Measurements from ENCODE around the gene DNAAF5. TPM values are rescaled to one million over a fixed set of nuclear protein-coding genes. Genes with fewer than 3 reads are reported as not detected.

Gene DNAAF5
- total and polyA plus RNA-seq, 7 experiments from 2014 or later, result 4.0 to 25.7 (median 13.4) TPM

DNA sequence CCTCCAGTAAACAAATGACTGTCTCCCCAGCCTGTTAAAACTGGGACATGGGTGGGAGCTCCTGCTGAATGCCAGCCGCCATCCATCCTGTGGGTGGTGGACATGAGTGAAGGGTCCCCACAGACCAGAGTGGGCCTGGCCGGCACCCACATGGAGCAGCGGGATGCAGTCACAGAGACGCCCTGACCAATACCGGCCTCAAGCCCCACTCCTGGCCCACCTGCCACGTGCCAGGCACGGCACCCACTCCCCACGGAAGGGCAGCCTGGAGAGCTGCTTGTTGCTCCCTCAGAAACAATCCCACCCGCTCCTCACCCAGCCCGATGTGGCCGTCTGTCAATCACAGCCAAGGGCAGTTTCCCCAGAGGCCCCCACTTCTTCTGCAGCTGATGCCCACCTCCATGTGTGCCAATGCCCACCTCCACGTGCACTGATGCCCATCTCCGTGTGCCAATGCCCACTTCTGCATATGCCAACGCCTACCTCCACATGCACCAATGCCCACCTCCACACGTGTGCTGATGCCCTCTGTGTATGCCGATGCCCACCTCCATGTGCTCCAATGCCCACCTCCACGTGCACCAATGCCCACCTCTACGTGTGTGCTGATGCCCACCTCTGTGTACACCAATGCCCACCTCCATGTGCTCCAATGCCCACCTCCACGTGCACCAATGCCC lies 42.8 kb upstream of the DNAAF5 start:
- no peak for ATAC-seq
- H3K36me3 Mint-ChIP-seq, result peaks cover 13 to 48% (median 45%) of the 10 kb centered on the region in 5 donors
- H3K9me3 ChIP-seq (ENCODE audit: control insufficient read depth in 2 of 3, low read length in 3 of 3), result peaks cover 0 to 21% (median 4%) of the 10 kb centered on the region in 3 experiments
- H3K27ac ChIP-seq (ENCODE audit: low read depth, low read length), result no peak overlapping the region
- no peak overlapping the region for H3K4me3 Mint-ChIP-seq
- intact Hi-C loops (cut with micrococcal nuclease), result no loop called here
- H3K9me3 Mint-ChIP-seq, result peaks cover 0 to 33% (median 22%) of the 10 kb centered on the region in 11 donors
- H3K27ac Mint-ChIP-seq, result no peak overlapping the region
- DNase-seq, result no peak
- no peak overlapping the region for H3K4me3 ChIP-seq (ENCODE audit: low read length)
- ChIA-PET POLR2A (no interaction called here), CTCF (no interaction called here)
- peaks cover 0 to 28% (median 5%) of the 10 kb centered on the region in 3 experiments for H3K36me3 ChIP-seq (ENCODE audit: control insufficient read depth in 2 of 3, insufficient read depth in 3 of 3, low read length in 3 of 3)
- H3K4me1 ChIP-seq (ENCODE audit: control insufficient read depth in 2 of 2, insufficient read depth in 2 of 2, low read length in 2 of 2), result no peaks in the 10 kb centered on the region
- peaks cover 0 to 6% (median 0%) of the 10 kb centered on the region in 7 donors for H3K4me1 Mint-ChIP-seq
- H3K27me3 Mint-ChIP-seq, result no peaks in the 10 kb centered on the region
- H3K27me3 ChIP-seq (ENCODE audit: control insufficient read depth in 2 of 2, insufficient read depth in 2 of 2, low read length in 2 of 2), result no peaks in the 10 kb centered on the region

DNA sequence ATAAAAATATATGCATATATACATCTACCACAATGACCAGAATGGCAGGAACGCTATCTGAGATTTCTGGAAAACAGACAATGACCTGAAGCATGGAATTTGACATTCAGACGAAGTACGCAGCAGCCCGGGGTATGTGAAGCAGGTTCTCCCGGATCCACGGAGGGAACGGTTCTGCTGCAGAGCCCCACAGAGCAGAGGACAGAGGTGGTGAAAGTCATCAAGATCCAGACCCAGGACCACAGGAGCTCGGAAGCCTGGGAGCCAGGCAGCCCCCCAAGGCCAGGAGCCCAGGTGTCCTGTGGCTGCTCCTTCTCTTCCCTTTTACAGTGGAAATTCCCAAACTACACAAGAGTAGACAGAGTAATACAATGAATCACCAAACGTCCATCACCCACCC lies 42.1 kb upstream of the DNAAF5 start:
- Histone ChIP-seq H3K4me1 (ENCODE audit: control insufficient read depth in 2 of 2, insufficient read depth in 2 of 2, low read length in 2 of 2) (no peaks in the 10 kb centered on the region), H3K4me3 (ENCODE audit: low read length) (no peak overlapping the region), H3K36me3 (ENCODE audit: control insufficient read depth in 2 of 3, insufficient read depth in 3 of 3, low read length in 3 of 3) (peaks cover 0 to 26% (median 2%) of the 10 kb centered on the region in 3 experiments), H3K27ac (ENCODE audit: low read depth, low read length) (no peak overlapping the region), H3K27me3 (ENCODE audit: control insufficient read depth in 2 of 2, insufficient read depth in 2 of 2, low read length in 2 of 2) (no peaks in the 10 kb centered on the region), H3K9me3 (ENCODE audit: control insufficient read depth in 2 of 3, low read length in 3 of 3) (peaks cover 0 to 24% (median 4%) of the 10 kb centered on the region in 3 experiments)
- ChIA-PET POLR2A (no interaction called here), CTCF (no interaction called here)
- Mint-ChIP-seq H3K27me3 (no peaks in the 10 kb centered on the region), H3K27ac (no peak overlapping the region), H3K4me3 (no peak overlapping the region), H3K4me1 (peaks cover 0 to 6% (median 0%) of the 10 kb centered on the region in 7 donors), H3K9me3 (peaks cover 0 to 40% (median 25%) of the 10 kb centered on the region in 11 donors), H3K36me3 (peaks cover 9 to 48% (median 44%) of the 10 kb centered on the region in 5 donors)
- ATAC-seq (no peak), DNase-seq (no peak)
- intact Hi-C loops (cut with micrococcal nuclease), result no loop called here

DNA sequence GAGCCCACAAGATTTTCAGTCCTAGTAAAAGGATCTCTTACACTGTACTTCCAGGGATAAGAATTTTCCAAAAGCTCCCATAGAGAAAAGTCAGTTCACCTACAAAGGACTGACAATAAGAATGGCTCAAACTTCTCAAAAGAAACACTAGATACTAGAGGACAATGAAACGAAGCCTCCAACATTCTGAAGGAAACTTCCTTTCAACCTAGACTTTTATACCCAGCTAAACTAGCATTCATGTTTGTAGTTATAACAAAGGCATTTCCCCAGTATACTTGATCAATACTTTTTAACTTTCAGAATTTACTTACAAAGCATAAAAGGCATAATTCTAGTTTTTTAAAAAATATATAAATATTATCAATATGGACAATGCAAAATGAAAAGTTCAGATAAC lies 41.0 kb upstream of the DNAAF5 start:
- H3K4me3 ChIP-seq (ENCODE audit: low read length), result no peak overlapping the region
- intact Hi-C loops (cut with micrococcal nuclease), result no loop called here
- Mint-ChIP-seq H3K36me3 (peaks cover 7 to 49% (median 44%) of the 10 kb centered on the region in 5 donors), H3K4me3 (no peak overlapping the region), H3K9me3 (peaks cover 0 to 42% (median 28%) of the 10 kb centered on the region in 11 donors), H3K27me3 (no peaks in the 10 kb centered on the region), H3K27ac (no peak overlapping the region), H3K4me1 (peaks cover 0 to 6% (median 0%) of the 10 kb centered on the region in 7 donors)
- no peak overlapping the region for H3K27ac ChIP-seq (ENCODE audit: low read depth, low read length)
- H3K27me3 ChIP-seq (ENCODE audit: control insufficient read depth in 2 of 2, insufficient read depth in 2 of 2, low read length in 2 of 2), result no peaks in the 10 kb centered on the region
- H3K4me1 ChIP-seq (ENCODE audit: control insufficient read depth in 2 of 2, insufficient read depth in 2 of 2, low read length in 2 of 2), result no peaks in the 10 kb centered on the region
- DNase-seq, result no peak
- peaks cover 0 to 24% (median 4%) of the 10 kb centered on the region in 3 experiments for H3K9me3 ChIP-seq (ENCODE audit: control insufficient read depth in 2 of 3, low read length in 3 of 3)
- POLR2A ChIA-PET, result interaction anchor here (2.8 kb wide), 1 partner anchor 17 kb away, joined by 9 read pairs; no protein-coding TSS in a partner anchor
- CTCF ChIA-PET, result interaction anchor here (0.6 kb wide), 1 partner anchor 68 kb away, joined by 4 read pairs; no protein-coding TSS in a partner anchor
- H3K36me3 ChIP-seq (ENCODE audit: control insufficient read depth in 2 of 3, insufficient read depth in 3 of 3, low read length in 3 of 3), result peaks cover 0 to 14% (median 0%) of the 10 kb centered on the region in 3 experiments
- ATAC-seq, result no peak

DNA sequence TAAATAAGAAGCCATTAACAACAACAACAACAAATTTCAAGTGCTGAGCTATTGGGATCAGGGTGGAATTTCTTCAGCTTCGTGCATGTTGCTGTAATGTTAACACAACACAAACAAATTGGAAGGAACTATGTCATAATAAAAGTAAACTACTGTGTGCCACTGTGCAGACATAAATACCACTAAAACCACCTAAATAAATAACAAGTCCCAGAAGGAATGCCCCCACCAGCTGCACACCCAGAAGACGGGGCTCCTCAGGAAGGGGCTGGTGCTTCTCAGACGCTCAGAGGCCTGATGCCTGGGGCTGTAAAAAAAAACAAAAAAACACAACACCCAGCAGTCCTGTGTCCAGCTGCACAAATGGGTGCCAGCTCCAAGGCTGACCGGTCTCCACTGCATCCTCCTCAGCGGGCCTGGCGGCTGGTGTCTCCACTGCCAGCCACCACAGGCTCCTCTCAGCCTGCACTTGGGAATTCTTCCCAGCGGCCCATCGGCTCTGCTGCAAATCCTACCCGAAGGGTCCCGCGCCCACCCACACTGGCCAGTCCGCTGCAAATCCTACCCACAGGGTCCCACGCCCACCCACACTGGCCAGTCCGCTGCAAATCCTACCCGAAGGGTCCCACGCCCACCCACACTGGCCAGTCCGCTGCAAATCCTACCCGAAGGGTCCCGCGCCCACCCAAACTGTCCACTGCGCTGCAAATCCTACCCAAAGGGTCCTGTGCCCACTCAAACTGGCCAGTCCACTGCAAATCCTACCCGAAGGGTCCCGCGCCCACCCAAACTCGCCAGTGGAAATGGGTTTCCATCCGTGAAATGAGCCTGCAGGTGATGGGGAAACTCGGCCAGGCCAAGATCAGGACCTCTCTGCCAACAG lies 35.8 kb upstream of the DNAAF5 start:
- DNase-seq (no peak), ATAC-seq (no peak)
- Histone ChIP-seq H3K9me3 (ENCODE audit: control insufficient read depth in 2 of 3, low read length in 3 of 3) (peaks cover 0 to 19% (median 0%) of the 10 kb centered on the region in 3 experiments), H3K27me3 (ENCODE audit: control insufficient read depth in 2 of 2, insufficient read depth in 2 of 2, low read length in 2 of 2) (no peaks in the 10 kb centered on the region), H3K4me3 (ENCODE audit: low read length) (no peak overlapping the region), H3K36me3 (ENCODE audit: control insufficient read depth in 2 of 3, insufficient read depth in 3 of 3, low read length in 3 of 3) (peaks cover 0 to 10% (median 0%) of the 10 kb centered on the region in 3 experiments), H3K27ac (ENCODE audit: low read depth, low read length) (no peak overlapping the region), H3K4me1 (ENCODE audit: control insufficient read depth in 2 of 2, insufficient read depth in 2 of 2, low read length in 2 of 2) (no peaks in the 10 kb centered on the region)
- intact Hi-C loops (cut with micrococcal nuclease), result no loop called here
- H3K27ac Mint-ChIP-seq, result no peak overlapping the region
- H3K4me3 Mint-ChIP-seq, result no peak overlapping the region
- no peaks in the 10 kb centered on the region for H3K27me3 Mint-ChIP-seq
- H3K4me1 Mint-ChIP-seq, result peaks cover 0 to 15% (median 0%) of the 10 kb centered on the region in 7 donors
- peaks cover 16 to 67% (median 42%) of the 10 kb centered on the region in 5 donors for H3K36me3 Mint-ChIP-seq
- peaks cover 0 to 42% (median 22%) of the 10 kb centered on the region in 11 donors for H3K9me3 Mint-ChIP-seq
- CTCF ChIA-PET, result no interaction called here
- POLR2A ChIA-PET, result interaction anchor here (0.6 kb wide), 1 partner anchor 13 kb away, joined by 3 read pairs; no protein-coding TSS in a partner anchor

DNA sequence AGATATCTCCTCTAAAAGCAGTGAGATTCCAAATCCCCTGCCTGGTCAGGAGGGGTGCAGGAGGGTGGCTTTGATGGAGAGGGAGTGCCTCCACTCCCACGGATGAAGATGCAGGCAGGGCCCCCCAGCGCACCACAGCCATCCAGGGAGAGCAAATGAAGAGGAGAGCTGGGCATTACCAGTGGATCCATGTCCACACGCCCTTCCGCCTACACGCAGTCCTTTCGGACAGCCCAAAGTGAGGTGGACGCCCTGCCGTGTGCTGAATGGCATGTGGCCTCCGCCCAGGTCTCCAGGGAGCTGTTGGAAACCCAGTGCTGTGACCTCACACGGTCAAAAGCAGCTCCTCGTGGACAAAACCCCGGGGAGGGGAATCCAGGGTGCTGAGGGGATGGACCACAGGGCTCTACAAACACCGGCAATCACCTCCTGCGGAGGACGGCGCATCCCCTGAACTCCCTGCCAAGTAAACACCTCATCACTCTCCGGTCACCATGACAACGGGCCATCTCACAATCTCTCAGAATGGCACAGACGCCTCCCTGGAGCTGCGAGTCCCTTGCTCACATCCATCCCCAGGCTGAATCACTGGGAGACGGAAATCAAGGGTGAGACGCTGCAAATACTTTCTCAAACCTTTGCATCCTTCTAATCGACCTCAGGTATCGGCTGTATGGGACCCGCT lies 35.0 kb upstream of the DNAAF5 start:
- no peak for ATAC-seq
- H3K9me3 Mint-ChIP-seq, result peaks cover 0 to 34% (median 18%) of the 10 kb centered on the region in 11 donors
- CTCF ChIA-PET, result no interaction called here
- Histone ChIP-seq H3K4me1 (ENCODE audit: control insufficient read depth in 2 of 2, insufficient read depth in 2 of 2, low read length in 2 of 2) (no peaks in the 10 kb centered on the region), H3K36me3 (ENCODE audit: control insufficient read depth in 2 of 3, insufficient read depth in 3 of 3, low read length in 3 of 3) (peaks cover 0 to 12% (median 0%) of the 10 kb centered on the region in 3 experiments), H3K9me3 (ENCODE audit: control insufficient read depth in 2 of 3, low read length in 3 of 3) (peaks cover 0 to 12% (median 0%) of the 10 kb centered on the region in 3 experiments), H3K27ac (ENCODE audit: low read depth, low read length) (no peak overlapping the region), H3K27me3 (ENCODE audit: control insufficient read depth in 2 of 2, insufficient read depth in 2 of 2, low read length in 2 of 2) (no peaks in the 10 kb centered on the region), H3K4me3 (ENCODE audit: low read length) (no peak overlapping the region)
- H3K4me1 Mint-ChIP-seq, result peaks cover 0 to 15% (median 0%) of the 10 kb centered on the region in 7 donors
- H3K4me3 Mint-ChIP-seq, result no peak overlapping the region
- no peaks in the 10 kb centered on the region for H3K27me3 Mint-ChIP-seq
- H3K27ac Mint-ChIP-seq, result no peak overlapping the region
- peaks cover 16 to 67% (median 40%) of the 10 kb centered on the region in 5 donors for H3K36me3 Mint-ChIP-seq
- POLR2A ChIA-PET, result no interaction called here
- no peak for DNase-seq
- intact Hi-C loops (cut with micrococcal nuclease), result no loop called here

DNA sequence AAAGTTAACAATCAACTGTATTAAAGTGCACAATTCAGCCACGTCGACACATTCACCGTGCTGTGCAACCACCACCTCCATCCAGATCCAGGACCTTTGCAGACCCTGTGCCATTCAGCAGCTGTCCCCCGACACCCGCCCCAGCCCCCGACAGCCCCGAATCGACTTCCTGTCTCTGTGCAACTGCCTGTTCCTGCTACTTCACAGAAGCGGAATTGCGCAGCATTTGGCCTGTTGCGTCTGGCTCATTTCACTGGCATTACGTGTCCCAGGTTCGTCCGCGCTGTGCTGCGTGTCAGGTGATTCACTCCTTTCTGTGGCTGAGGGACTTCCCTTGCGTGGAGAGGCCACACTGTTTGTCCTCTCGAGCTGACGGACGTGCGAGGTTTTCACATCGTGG lies 33.2 kb upstream of the DNAAF5 start:
- peaks cover 0 to 6% (median 0%) of the 10 kb centered on the region in 3 experiments for H3K9me3 ChIP-seq (ENCODE audit: control insufficient read depth in 2 of 3, low read length in 3 of 3)
- H3K4me1 ChIP-seq (ENCODE audit: control insufficient read depth in 2 of 2, insufficient read depth in 2 of 2, low read length in 2 of 2), result no peaks in the 10 kb centered on the region
- ATAC-seq (no peak), DNase-seq (no peak)
- H3K27me3 ChIP-seq (ENCODE audit: control insufficient read depth in 2 of 2, insufficient read depth in 2 of 2, low read length in 2 of 2), result no peaks in the 10 kb centered on the region
- Mint-ChIP-seq H3K27ac (no peak overlapping the region), H3K9me3 (peaks cover 0 to 20% (median 11%) of the 10 kb centered on the region in 11 donors), H3K36me3 (peaks cover 10 to 58% (median 28%) of the 10 kb centered on the region in 5 donors), H3K27me3 (no peaks in the 10 kb centered on the region), H3K4me3 (no peak overlapping the region), H3K4me1 (peaks cover 0 to 9% (median 0%) of the 10 kb centered on the region in 7 donors)
- H3K27ac ChIP-seq (ENCODE audit: low read depth, low read length), result no peak overlapping the region
- intact Hi-C loops (cut with micrococcal nuclease), result no loop called here
- ChIA-PET POLR2A (interaction anchor here (0.6 kb wide), 1 partner anchor 13 kb away, joined by 10 read pairs; no protein-coding TSS in a partner anchor), CTCF (no interaction called here)
- no peak overlapping the region for H3K4me3 ChIP-seq (ENCODE audit: low read length)
- H3K36me3 ChIP-seq (ENCODE audit: control insufficient read depth in 2 of 3, insufficient read depth in 3 of 3, low read length in 3 of 3), result peaks cover 0 to 21% (median 0%) of the 10 kb centered on the region in 3 experiments
